ENCODE data around the gene PIK3CG.
A peak's percentile ranks its signal among the peaks of the same experiment; 100 is the strongest.
"Not testable (repeated sequence)": the region's sequence is repeated elsewhere in the genome, so short reads cannot be mapped to it uniquely, and the experiment has no call there.

The PIK3CG gene

GRCh38 chr7:106944035-106944665, 79.1 kb downstream of the PIK3CG start:
- DNase-seq: no peak

GRCh38 chr7:106947244-106947728, 82.2 kb downstream of the PIK3CG start:
- DNase-seq: peak; percentile 92

- no peak for DNase-seq
Measured at GRCh38 chr7:106952001-106952657, 87.0 kb downstream of the PIK3CG start.

GRCh38 chr7:106952658-106953231, 87.7 kb downstream of the PIK3CG start:
- peak; percentile 49 for DNase-seq

- no peak for DNase-seq
Measured at GRCh38 chr7:106954840-106955239, 89.8 kb downstream of the PIK3CG start.

GRCh38 chr7:106955857-106956256, 90.8 kb downstream of the PIK3CG start:
- not testable (repeated sequence) for DNase-seq
